Liver (tissue), 9 donors: Measurements from ENCODE around the gene SIN3B. TPM values are rescaled to one million over a fixed set of nuclear protein-coding genes. Genes with fewer than 3 reads are reported as not detected.

Experiments used
- DNase-seq: peaks from one replicate; pipeline ENCODE4 v3.0.0-alpha.2; 2017; ENCODE audit warnings: low spot score
- H3K27ac ChIP-seq, 2 donors: one replicate each; pipeline ENCODE4 v1.7.0; 2013; ENCODE audit warnings: inconsistent platforms in 2 of 2, low read length in 2 of 2, control low read depth in 1 of 2, low read depth in 1 of 2, mild to moderate bottlenecking in 1 of 2
- H3K27me3 ChIP-seq, 4 donors: one replicate each; pipeline versions ENCODE4 v1.6.1 to v1.7.0; 2013; ENCODE audit warnings: low read length in 3 of 4, inconsistent platforms in 1 of 4, mild to moderate bottlenecking in 1 of 4, moderate library complexity in 1 of 4; ENCODE audit not compliant: control insufficient read depth in 4 of 4, insufficient read depth in 4 of 4
- H3K36me3 ChIP-seq, 4 donors: one replicate each; pipeline versions ENCODE4 v1.6.1 to v1.7.0; 2013; ENCODE audit warnings: low read length in 3 of 4, mild to moderate bottlenecking in 3 of 4, low read depth in 1 of 4, moderate library complexity in 1 of 4; ENCODE audit not compliant: control insufficient read depth in 4 of 4, insufficient read depth in 3 of 4
- H3K4me1 ChIP-seq, 4 donors: one replicate each; pipeline versions ENCODE4 v1.6.1 to v1.7.0; 2013; ENCODE audit warnings: low read length in 3 of 4, mild to moderate bottlenecking in 3 of 4, moderate library complexity in 1 of 4; ENCODE audit not compliant: control insufficient read depth in 4 of 4, insufficient read depth in 4 of 4
- H3K4me3 ChIP-seq, 3 donors: one replicate each; pipeline versions ENCODE4 v1.6.1 to v1.7.0; 2013; ENCODE audit warnings: low read length in 3 of 3, control low read depth in 1 of 3, low read depth in 1 of 3, mild to moderate bottlenecking in 1 of 3
- H3K9ac ChIP-seq, 2 donors: one replicate each; pipeline ENCODE4 v1.7.0; 2013; ENCODE audit warnings: low read length in 2 of 2, mild to moderate bottlenecking in 2 of 2, moderate library complexity in 2 of 2, control low read depth in 1 of 2, low read depth in 1 of 2
- H3K9me3 ChIP-seq, 4 donors: one replicate each; pipeline versions ENCODE4 v1.6.1 to v1.7.0; 2013; ENCODE audit warnings: low read length in 3 of 4; ENCODE audit not compliant: control insufficient read depth in 4 of 4
- EGR1 ChIP-seq, 2 donors: IDR thresholded peaks; 2 replicates each; pipeline ENCODE4 v1.6.1; 2016 to 2018; ENCODE audit warnings: antibody characterized with exemption in 2 of 2, low read depth in 2 of 2
- FOXA1 ChIP-seq: IDR thresholded peaks from 2 replicates; pipeline ENCODE4 v1.6.1; 2016; ENCODE audit warnings: antibody characterized with exemption
- FOXA2 ChIP-seq: IDR thresholded peaks from 2 replicates; pipeline ENCODE4 v1.6.1; 2016; ENCODE audit warnings: antibody characterized with exemption
- GABPA ChIP-seq, 2 donors: IDR thresholded peaks in 1 of 2; conservative IDR thresholded peaks in 1 of 2; 2 replicates each; pipeline ENCODE4 v1.6.1; 2016; ENCODE audit warnings: antibody characterized with exemption in 2 of 2, mild to moderate bottlenecking in 1 of 2, moderate library complexity in 1 of 2
- JUND ChIP-seq, 2 donors: IDR thresholded peaks; 2 replicates each; pipeline ENCODE4 v1.6.1; 2016; ENCODE audit warnings: antibody characterized with exemption in 2 of 2
- RXRA ChIP-seq, 2 donors: IDR thresholded peaks; 2 replicates each; pipeline ENCODE4 v1.6.1; 2017 to 2018; ENCODE audit warnings: antibody characterized with exemption in 2 of 2, mild to moderate bottlenecking in 1 of 2
- SP1 ChIP-seq: IDR thresholded peaks from 2 replicates; pipeline ENCODE4 v1.6.1; 2018; ENCODE audit warnings: antibody characterized with exemption, mild to moderate bottlenecking
- WGBS: extraction: QIAGEN DNeasy Blood & Tissue Kit; methylation state at CpG from one replicate; pipeline ENCODE4 v1.1.7; 2013; 5-methylcytosine and 5-hydroxymethylcytosine counted together
- polyA plus RNA-seq, 2 donors: library from polyadenylated mRNA; stranded (reverse) in 1 of 2; unstranded in 1 of 2; fragments of 200-250 nt in 1 of 2; fragments of >200 nt in 1 of 2; fragmentation: Nextera tagmentation in 1 of 2; extraction: Ambion mirVana in 1 of 2; gene quantifications; one replicate each; pipeline versions ENCODE4 v1.2.1 to v1.2.3, GENCODE V29; 2013 to 2015
- total RNA-seq, 2 donors: library from RNA; depleted of rRNA; stranded (reverse); fragments of >200 nt; gene quantifications; one replicate each; pipeline ENCODE4 v1.2.3, GENCODE V29; 2014
- TF ChIP-seq, protein P1 (sequence below): fragments of 150-350 bp; IDR thresholded peaks from 2 replicates; pipeline ENCODE4 v1.5.1; 2017; ENCODE audit warnings: improper control_type of control experiment, low read depth, low read length; ENCODE audit not compliant: missing input control
- TF ChIP-seq, protein P2 (sequence below): IDR thresholded peaks from 2 replicates; pipeline ENCODE4 v1.6.1; 2016; ENCODE audit warnings: antibody characterized with exemption, mild to moderate bottlenecking
- TF ChIP-seq, protein P3 (sequence below): IDR thresholded peaks from 2 replicates; pipeline ENCODE4 v1.6.1; 2016; ENCODE audit warnings: antibody characterized with exemption
- TF ChIP-seq, protein P4 (sequence below): IDR thresholded peaks from 2 replicates; pipeline ENCODE4 v1.6.1; 2016; ENCODE audit warnings: antibody characterized with exemption
- TF ChIP-seq, protein P5 (sequence below): IDR thresholded peaks from 2 replicates; pipeline ENCODE4 v1.6.1; 2016; ENCODE audit warnings: antibody characterized with exemption
- donor health status: healthy.
- donor health status: healthy.
- donor health status: healthy.
- donor health status: healthy.
- donor health status: healthy.

Gene SIN3B
- total and polyA plus RNA-seq, 4 donors: 6.1 to 17.1 (median 8.6) TPM

DNA sequence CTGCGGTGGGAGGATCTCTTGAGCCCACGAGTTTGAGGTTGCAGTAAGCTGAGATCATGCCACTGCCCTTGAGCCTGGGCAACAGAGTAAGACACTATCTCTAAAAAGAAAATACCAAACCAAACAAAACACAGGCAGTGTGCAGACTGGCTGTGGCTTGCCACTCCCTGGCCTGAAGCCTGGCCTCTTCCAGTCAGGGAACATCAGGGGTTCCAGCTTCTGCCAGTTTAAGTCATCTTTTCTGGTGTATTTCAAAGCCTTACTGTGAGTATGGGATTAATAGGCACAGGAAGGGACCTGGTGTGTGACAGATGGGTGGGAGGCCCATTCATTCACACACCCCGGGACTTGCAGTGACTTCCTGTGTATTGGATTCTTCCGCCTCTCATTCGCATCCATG is 32.6 kb downstream of the SIN3B start:
- H3K9me3 ChIP-seq: no peaks in the 10 kb centered on the region
- no peak overlapping the region for H3K27ac ChIP-seq
- no peaks in the 10 kb centered on the region for H3K4me1 ChIP-seq
- 93% methylated on average over 5 of the region's 5 CpGs for WGBS
- DNase-seq: no peak
- H3K4me3 ChIP-seq: no peak overlapping the region
- peaks cover 5 to 38% (median 20%) of the 10 kb centered on the region in 4 donors for H3K36me3 ChIP-seq
- no peak overlapping the region for H3K9ac ChIP-seq
- no peak for TF ChIP-seq RXRA (IDR thresholded peaks at IDR 0.05)
- TF ChIP-seq, protein P1, sequence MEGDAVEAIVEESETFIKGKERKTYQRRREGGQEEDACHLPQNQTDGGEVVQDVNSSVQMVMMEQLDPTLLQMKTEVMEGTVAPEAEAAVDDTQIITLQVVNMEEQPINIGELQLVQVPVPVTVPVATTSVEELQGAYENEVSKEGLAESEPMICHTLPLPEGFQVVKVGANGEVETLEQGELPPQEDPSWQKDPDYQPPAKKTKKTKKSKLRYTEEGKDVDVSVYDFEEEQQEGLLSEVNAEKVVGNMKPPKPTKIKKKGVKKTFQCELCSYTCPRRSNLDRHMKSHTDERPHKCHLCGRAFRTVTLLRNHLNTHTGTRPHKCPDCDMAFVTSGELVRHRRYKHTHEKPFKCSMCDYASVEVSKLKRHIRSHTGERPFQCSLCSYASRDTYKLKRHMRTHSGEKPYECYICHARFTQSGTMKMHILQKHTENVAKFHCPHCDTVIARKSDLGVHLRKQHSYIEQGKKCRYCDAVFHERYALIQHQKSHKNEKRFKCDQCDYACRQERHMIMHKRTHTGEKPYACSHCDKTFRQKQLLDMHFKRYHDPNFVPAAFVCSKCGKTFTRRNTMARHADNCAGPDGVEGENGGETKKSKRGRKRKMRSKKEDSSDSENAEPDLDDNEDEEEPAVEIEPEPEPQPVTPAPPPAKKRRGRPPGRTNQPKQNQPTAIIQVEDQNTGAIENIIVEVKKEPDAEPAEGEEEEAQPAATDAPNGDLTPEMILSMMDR: no peak
- TF ChIP-seq SP1: no peak
- no peak for TF ChIP-seq FOXA2
- no peaks in the 10 kb centered on the region for H3K27me3 ChIP-seq

DNA sequence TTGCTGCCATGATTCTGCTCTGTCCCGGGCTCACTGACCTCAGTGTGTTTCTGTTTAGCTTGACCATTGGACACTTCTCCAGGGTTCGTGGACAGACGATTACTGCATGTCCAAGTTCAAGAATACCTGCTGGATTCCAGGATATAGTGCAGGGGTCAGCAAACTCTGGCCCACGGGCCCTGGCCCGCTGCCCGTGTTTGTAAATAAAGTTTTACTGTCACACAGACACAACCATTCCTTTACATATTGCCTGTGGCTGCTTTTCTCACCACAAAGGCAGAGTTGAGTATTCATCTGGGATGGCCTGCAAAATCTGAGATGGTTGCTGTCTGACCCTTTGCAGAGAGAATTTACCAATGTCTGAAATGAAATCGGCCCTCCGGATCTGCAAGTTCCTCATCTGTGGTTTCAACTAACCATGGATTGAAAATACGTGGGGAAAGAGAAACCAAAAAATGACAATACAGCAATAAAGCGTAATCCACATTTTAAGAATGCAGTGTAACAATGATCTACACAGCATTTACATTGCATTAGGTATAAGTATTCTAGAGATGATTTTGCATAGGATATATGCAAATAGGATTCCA is 33.7 kb downstream of the SIN3B start:
- WGBS: 69% methylated on average over 10 of the region's 10 CpGs
- H3K27ac ChIP-seq: no peak overlapping the region
- no peaks in the 10 kb centered on the region for H3K27me3 ChIP-seq
- no peak overlapping the region for H3K9ac ChIP-seq
- TF ChIP-seq RXRA (IDR thresholded peaks at IDR 0.05): no peak
- TF ChIP-seq, protein P2, sequence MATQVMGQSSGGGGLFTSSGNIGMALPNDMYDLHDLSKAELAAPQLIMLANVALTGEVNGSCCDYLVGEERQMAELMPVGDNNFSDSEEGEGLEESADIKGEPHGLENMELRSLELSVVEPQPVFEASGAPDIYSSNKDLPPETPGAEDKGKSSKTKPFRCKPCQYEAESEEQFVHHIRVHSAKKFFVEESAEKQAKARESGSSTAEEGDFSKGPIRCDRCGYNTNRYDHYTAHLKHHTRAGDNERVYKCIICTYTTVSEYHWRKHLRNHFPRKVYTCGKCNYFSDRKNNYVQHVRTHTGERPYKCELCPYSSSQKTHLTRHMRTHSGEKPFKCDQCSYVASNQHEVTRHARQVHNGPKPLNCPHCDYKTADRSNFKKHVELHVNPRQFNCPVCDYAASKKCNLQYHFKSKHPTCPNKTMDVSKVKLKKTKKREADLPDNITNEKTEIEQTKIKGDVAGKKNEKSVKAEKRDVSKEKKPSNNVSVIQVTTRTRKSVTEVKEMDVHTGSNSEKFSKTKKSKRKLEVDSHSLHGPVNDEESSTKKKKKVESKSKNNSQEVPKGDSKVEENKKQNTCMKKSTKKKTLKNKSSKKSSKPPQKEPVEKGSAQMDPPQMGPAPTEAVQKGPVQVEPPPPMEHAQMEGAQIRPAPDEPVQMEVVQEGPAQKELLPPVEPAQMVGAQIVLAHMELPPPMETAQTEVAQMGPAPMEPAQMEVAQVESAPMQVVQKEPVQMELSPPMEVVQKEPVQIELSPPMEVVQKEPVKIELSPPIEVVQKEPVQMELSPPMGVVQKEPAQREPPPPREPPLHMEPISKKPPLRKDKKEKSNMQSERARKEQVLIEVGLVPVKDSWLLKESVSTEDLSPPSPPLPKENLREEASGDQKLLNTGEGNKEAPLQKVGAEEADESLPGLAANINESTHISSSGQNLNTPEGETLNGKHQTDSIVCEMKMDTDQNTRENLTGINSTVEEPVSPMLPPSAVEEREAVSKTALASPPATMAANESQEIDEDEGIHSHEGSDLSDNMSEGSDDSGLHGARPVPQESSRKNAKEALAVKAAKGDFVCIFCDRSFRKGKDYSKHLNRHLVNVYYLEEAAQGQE: no peak
- TF ChIP-seq GABPA (IDR thresholded peaks at IDR 0.05 in 1 of 2, conservative IDR thresholded peaks at IDR 0.05 in 1 of 2): no peak
- TF ChIP-seq, protein P3, sequence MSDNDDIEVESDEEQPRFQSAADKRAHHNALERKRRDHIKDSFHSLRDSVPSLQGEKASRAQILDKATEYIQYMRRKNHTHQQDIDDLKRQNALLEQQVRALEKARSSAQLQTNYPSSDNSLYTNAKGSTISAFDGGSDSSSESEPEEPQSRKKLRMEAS: no peak
- no peak for TF ChIP-seq FOXA2
- TF ChIP-seq EGR1 (IDR thresholded peaks at IDR 0.05; ENCODE audit: low read depth in 2 of 2): no peak
- no peak for TF ChIP-seq FOXA1
- TF ChIP-seq JUND (IDR thresholded peaks at IDR 0.05): no peak
- TF ChIP-seq, protein P4, sequence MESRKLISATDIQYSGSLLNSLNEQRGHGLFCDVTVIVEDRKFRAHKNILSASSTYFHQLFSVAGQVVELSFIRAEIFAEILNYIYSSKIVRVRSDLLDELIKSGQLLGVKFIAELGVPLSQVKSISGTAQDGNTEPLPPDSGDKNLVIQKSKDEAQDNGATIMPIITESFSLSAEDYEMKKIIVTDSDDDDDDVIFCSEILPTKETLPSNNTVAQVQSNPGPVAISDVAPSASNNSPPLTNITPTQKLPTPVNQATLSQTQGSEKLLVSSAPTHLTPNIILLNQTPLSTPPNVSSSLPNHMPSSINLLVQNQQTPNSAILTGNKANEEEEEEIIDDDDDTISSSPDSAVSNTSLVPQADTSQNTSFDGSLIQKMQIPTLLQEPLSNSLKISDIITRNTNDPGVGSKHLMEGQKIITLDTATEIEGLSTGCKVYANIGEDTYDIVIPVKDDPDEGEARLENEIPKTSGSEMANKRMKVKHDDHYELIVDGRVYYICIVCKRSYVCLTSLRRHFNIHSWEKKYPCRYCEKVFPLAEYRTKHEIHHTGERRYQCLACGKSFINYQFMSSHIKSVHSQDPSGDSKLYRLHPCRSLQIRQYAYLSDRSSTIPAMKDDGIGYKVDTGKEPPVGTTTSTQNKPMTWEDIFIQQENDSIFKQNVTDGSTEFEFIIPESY: no peak
- TF ChIP-seq, protein P1: no peak
- TF ChIP-seq, protein P5, sequence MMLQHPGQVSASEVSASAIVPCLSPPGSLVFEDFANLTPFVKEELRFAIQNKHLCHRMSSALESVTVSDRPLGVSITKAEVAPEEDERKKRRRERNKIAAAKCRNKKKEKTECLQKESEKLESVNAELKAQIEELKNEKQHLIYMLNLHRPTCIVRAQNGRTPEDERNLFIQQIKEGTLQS: no peak
- no peaks in the 10 kb centered on the region for H3K4me1 ChIP-seq
- H3K36me3 ChIP-seq: peaks cover 6 to 47% (median 22%) of the 10 kb centered on the region in 4 donors
- H3K4me3 ChIP-seq: no peak overlapping the region
- no peak for DNase-seq
- no peaks in the 10 kb centered on the region for H3K9me3 ChIP-seq
